AG04450 (cell line): Measurements from ENCODE around the gene MACROD2. TPM values are rescaled to one million over a fixed set of nuclear protein-coding genes. Genes with fewer than 3 reads are reported as not detected.

Source experiments
- CTCF ChIA-PET: fragments of 300-600, 350-600 bp; formaldehyde crosslinking; extraction: SDS; loops from one replicate; lab custom pipeline; 2022; ENCODE audit warnings: antibody characterized with exemption, inconsistent platforms; lab: Charles Lee
- POLR2A ChIA-PET: fragments of 350-600 bp; formaldehyde crosslinking; extraction: SDS; loops from one replicate; lab custom pipeline; 2021; ENCODE audit warnings: antibody characterized with exemption, inconsistent platforms; lab: Yijun Ruan, JAX
- DNase-seq: peaks from one replicate; pipeline ENCODE4 v3.0.0-alpha.2; 2011; ENCODE audit warnings: low read depth, low spot score
- H3K27ac ChIP-seq: one replicate; pipeline ENCODE4 v1.5.1; 2012; ENCODE audit warnings: low read depth, low read length, control low read depth
- H3K27me3 ChIP-seq: one replicate; pipeline ENCODE4 v1.6.0; 2012; ENCODE audit warnings: low read length; ENCODE audit not compliant: control insufficient read depth, insufficient read depth
- H3K4me3 ChIP-seq: 2 replicates; pipeline ENCODE4 v1.5.1; 2011; ENCODE audit warnings: mild to moderate bottlenecking, low read depth, low read length, control low read depth
- H3K9me3 ChIP-seq: 2 replicates; pipeline ENCODE4 v1.5.1; 2012; ENCODE audit warnings: low read length; ENCODE audit not compliant: control insufficient read depth, insufficient read depth
- CTCF ChIP-seq: IDR thresholded peaks from 2 replicates; pipeline ENCODE4 v1.5.1; 2011; ENCODE audit warnings: low read depth, low read length, control low read depth, inconsistent platforms
- polyA plus RNA-seq: library from polyadenylated mRNA; depleted of rRNA; stranded (reverse); fragments of >200 nt; gene quantifications from 2 replicates; pipeline ENCODE4 v1.2.3, GENCODE V29; 2011

Gene MACROD2
- polyA plus RNA-seq, 1 experiment: 0.02 TPM

DNA sequence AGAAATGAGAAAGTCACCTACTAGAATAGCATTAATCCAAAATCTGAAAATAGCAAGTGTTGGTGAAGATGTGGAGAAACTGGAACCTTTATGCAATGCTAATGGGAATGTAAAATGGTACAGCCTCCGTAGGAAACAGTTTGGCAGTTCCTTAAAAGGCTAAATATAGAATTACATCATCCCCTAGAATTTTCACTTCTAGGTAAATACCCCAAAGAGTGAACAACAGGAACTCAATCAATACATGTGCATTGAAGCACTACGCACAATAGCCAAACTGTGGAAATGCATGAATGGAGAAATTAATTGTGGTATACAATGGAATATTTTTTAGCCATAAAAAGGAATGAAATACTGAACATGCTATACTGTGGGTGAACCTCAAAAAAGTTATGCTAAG is 1324.1 kb downstream of the MACROD2 start:
- ChIA-PET CTCF (no interaction called here), POLR2A (no interaction called here)
- Histone ChIP-seq H3K27me3 (no peaks in the 10 kb centered on the region), H3K4me3 (no peak overlapping the region), H3K27ac (no peak overlapping the region), H3K9me3 (no peaks in the 10 kb centered on the region)
- no peak for DNase-seq
- no peak for TF ChIP-seq CTCF

DNA sequence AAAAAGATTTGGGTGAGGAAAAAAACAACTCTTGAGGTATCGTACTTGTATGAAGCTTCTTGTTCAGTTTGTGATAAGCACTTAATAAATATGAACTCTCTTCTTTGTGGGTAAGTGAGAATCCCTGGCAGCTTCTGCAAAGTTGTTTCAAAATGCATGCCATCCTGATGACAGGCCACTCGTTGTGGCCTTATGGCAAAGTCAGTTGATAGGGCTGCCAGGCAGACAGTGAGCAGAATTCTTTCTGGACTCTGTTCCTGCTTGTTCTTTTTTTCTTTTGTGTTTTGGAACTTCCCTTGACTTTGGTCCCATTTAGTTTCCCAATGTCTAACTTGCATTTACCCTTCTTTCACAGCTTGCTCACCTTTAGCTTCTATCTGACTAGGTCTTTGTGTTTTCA is 1325.6 kb downstream of the MACROD2 start:
- no peak for DNase-seq
- ChIA-PET CTCF (interaction anchor here (0.6 kb wide), 1 partner anchor 10 kb away, joined by 7 read pairs; no protein-coding TSS in a partner anchor), POLR2A (no interaction called here)
- no peak for TF ChIP-seq CTCF
- no peak overlapping the region for H3K4me3 ChIP-seq
- H3K27me3 ChIP-seq: no peaks in the 10 kb centered on the region
- H3K9me3 ChIP-seq: no peaks in the 10 kb centered on the region
- H3K27ac ChIP-seq: no peak overlapping the region

DNA sequence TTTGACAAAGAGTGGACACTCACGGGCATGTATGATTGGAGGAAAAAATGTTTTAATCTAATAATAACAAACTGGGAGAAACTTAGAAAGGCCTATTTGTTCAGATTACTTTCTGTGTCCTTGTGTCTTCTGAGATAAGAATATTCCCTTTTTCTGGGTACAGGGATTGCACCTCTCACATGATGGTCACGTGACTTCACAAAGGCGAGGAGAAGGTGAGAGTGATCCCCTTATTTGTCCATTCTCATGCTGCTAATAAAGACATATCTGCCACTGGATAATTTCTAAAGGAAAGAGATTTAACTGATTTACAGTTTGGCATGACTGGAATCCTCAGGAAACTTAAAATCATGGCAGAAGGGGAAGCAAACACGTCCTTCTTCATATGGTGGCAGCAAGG is 1331.8 kb downstream of the MACROD2 start:
- H3K9me3 ChIP-seq: no peaks in the 10 kb centered on the region
- TF ChIP-seq CTCF: no peak
- no peak overlapping the region for H3K27ac ChIP-seq
- no peaks in the 10 kb centered on the region for H3K27me3 ChIP-seq
- ChIA-PET CTCF (no interaction called here), POLR2A (no interaction called here)
- H3K4me3 ChIP-seq: no peak overlapping the region
- DNase-seq: no peak

GRCh38 chr20:15328084-15328483 is 1332.8 kb downstream of the MACROD2 start:
- CTCF ChIA-PET: no interaction called here
- POLR2A ChIA-PET: no interaction called here
- H3K27ac ChIP-seq: no peak overlapping the region
- H3K27me3 ChIP-seq: no peaks in the 10 kb centered on the region
- no peaks in the 10 kb centered on the region for H3K9me3 ChIP-seq
- TF ChIP-seq CTCF: no peak
- H3K4me3 ChIP-seq: no peak overlapping the region
- DNase-seq: no peak

GRCh38 chr20:15332711-15333160 is 1337.4 kb downstream of the MACROD2 start:
- TF ChIP-seq CTCF: no peak
- no peak overlapping the region for H3K27ac ChIP-seq
- no peaks in the 10 kb centered on the region for H3K9me3 ChIP-seq
- ChIA-PET CTCF (interaction anchor here (0.6 kb wide), 1 partner anchor 356 kb away, joined by 10 read pairs; no protein-coding TSS in a partner anchor), POLR2A (no interaction called here)
- no peaks in the 10 kb centered on the region for H3K27me3 ChIP-seq
- DNase-seq: no peak
- H3K4me3 ChIP-seq: no peak overlapping the region
